Left hindlimb (tissue), 1 donor: Measurements from ENCODE around the gene DYSF.
"Not testable (repeated sequence)": the region's sequence is repeated elsewhere in the genome, so short reads cannot be mapped to it uniquely, and the experiment has no call there.

Experiments used
- DNase-seq: peaks from one replicate; pipeline ENCODE4 v3.0.0-alpha.2; 2018

Gene DYSF

DNA sequence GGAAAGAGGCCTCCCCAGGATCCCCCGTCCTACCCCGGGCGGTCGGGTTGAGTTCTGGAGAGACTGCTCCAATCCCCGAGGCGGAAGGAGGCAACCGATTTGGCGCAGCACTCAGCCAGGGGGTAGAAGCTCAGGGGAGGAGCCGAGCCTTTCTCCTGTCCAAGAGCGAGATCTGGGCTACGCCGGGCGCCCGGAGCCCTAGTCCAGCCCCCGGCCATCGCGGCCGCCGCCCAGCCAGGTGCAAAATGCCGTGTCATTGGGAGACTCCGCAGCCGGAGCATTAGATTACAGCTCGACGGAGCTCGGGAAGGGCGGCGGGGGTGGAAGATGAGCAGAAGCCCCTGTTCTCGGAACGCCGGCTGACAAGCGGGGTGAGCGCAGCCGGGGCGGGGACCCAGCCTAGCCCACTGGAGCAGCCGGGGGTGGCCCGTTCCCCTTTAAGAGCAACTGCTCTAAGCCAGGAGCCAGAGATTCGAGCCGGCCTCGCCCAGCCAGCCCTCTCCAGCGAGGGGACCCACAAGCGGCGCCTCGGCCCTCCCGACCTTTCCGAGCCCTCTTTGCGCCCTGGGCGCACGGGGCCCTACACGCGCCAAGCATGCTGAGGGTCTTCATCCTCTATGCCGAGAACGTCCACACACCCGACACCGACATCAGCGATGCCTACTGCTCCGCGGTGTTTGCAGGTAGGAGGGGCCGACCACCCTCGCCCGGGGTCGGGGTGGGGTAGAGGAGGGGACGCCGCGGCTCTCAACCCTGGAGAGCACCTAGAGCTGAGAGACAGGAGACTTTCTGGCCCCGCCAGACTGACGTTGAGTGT lies at the start of gene DYSF:
Gene DYSF, plus strand, starts transcription at position 158 of the 817 bp plus-strand sequence.
- peak; percentile 69 for DNase-seq

- no peak for DNase-seq
These were observed 43.8 kb upstream of the DYSF start for GRCh38 chr2:71409611-71410010.

DNA sequence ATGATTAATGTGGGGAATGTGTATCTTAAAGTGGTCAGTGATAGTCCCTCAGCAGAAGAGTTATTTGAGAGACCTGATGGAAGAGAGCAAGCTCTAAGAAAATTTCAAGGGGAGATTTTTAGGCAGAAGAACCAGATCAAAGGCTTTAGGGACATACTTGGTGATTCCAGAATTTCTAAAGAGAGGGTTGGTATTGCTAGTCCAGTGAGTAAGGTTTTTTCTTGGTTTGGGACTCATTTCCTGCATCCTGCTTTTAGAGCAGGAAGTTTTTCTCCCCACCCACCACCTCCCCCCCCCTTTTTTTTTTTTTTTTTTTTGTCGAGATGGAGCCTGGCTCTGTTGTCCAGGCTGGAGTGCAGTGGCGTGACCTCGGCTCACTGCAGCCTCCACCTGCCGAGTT lies 42.7 kb upstream of the DYSF start:
- no peak for DNase-seq

DNA sequence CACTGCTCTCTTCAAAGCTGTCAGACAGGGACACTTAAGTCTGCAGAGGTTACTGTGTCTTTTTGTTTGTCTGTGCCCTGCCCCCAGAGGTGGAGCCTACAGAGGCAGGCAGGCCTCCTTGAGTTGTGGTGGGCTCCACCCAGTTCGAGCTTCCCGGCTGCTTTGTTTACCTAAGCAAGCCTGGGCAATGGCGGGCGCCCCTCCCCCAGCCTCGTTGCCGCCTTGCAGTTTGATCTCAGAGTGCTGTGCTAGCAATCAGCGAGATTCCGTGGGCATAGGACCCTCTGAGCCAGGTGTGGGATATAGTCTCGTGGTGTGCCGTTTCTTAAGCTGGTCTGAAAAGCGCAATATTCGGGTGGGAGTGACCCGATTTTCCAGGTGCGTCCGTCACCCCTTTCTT lies 36.5 kb upstream of the DYSF start:
- DNase-seq, result not testable (repeated sequence)

GRCh38 chr2:71417300-71418202 lies 35.8 kb upstream of the DYSF start:
- DNase-seq, result no peak

- DNase-seq, result no peak
These were observed 34.2 kb upstream of the DYSF start for GRCh38 chr2:71419145-71419544.

GRCh38 chr2:71419976-71420375 lies 33.4 kb upstream of the DYSF start:
- DNase-seq, result no peak

DNA sequence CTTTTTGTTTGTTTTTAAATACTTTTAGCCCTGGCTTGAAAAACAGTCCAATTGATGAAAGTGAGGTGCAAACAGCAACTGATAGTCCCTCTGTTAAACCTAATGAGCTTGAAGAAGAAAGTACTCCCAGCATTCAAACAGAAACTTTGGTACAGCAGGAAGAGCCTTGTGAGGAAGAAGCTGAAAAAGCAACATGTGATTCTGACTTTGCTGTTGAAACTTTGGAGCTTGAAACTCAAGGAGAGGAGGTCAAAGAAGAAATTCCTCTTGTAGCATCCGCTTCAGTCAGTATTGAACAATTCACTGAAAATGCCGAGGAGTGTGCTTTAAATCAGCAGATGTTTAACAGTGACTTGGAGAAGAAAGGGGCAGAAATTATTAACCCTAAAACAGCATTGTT lies 30.6 kb upstream of the DYSF start:
- no peak for DNase-seq

- DNase-seq, result no peak
These were observed 29.4 kb upstream of the DYSF start for GRCh38 chr2:71423817-71424420.

GRCh38 chr2:71426721-71427120 lies 26.6 kb upstream of the DYSF start:
- DNase-seq, result no peak

GRCh38 chr2:71428472-71429383 lies 24.6 kb upstream of the DYSF start:
- DNase-seq, result no peak

- DNase-seq, result not testable (repeated sequence)
These were observed 8.2 kb upstream of the DYSF start for GRCh38 chr2:71445142-71445541.

DNA sequence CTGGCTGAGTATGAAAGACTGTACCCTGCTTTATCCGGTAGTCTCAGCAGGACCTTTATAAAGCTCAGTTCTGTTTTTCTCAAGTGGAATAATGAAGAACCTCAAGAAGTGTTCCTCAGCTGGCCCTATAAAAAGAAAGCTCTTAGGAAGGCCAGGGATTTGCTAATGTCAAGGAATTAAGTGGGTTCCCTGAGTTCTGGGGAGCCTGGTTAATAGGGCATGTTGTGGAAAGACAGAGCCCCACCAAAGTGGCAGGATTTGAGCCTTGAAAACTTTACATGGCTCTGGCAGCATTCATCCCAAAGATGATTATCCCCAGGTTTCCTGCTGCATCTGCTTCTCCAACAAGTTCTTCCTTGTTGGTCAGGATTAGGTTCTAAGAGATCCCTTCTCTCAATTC lies 6.9 kb upstream of the DYSF start:
- no peak for DNase-seq

GRCh38 chr2:71449343-71449742 lies 4.0 kb upstream of the DYSF start:
- DNase-seq, result no peak

GRCh38 chr2:71451705-71452104 lies 1.7 kb upstream of the DYSF start:
- DNase-seq, result no peak

- no peak for DNase-seq
These were observed 796 bp upstream of the DYSF start for GRCh38 chr2:71452565-71452964.

DNA sequence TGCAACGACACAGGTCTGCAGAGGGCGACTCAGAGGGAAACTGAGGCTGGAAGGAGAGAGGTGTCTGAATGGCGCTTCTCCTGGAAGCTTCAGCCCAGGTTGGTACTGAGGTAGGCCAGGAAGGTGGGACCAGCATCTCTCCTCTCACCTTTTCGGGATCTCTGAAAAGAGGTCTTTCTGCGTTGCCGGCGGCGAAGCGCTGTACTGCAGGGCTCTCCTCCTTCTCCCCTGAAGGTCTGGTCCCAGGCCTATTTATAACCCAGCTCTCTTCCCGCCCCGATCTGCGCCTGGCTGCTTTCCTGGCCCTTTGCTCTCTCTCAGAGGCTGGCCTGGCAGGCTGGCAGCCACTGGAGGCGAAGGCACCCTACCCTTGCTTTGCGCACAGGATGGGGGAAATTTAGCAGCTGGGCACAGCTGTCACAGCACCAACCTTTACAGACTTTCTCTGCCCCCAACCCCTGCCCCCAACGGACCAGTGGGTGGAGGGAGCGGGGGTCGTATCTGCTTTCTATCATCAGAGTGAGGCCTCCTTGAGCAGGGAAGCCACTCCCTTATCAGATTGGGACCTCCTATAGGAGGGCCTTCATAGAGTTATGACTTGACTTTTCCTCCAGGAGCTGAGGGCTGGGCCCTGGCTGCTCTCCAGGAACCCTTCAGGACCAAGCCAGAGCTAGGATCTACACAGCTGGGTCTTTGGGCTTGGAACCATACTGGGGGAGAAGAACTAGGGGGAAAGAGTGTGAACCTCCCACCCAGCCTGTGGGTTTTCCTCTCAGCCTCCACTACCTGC lies 1.1 kb downstream of the DYSF start:
- DNase-seq, result no peak

GRCh38 chr2:71455011-71455740 lies 1.8 kb downstream of the DYSF start:
- DNase-seq, result no peak

GRCh38 chr2:71455741-71456569 lies 2.6 kb downstream of the DYSF start:
- no peak for DNase-seq

DNA sequence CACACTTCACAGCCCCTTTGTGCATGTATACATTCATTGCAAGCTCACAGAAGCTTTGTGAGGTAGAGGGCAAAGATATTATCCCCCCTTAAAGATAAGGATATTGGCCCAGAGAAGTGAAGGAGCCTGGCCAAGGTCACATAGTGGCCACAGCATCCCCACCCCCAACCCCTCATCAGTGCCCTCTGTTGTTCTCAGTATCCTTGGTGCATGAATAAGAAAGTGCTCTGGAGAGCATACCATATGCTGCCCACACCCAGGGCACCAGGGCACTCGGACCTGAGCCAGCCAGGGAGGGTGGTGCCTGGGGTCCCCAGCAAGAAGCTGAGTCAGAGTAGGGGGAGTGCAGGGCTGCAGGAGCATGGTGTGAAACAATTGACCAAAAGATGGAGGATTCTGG lies 3.3 kb downstream of the DYSF start:
- DNase-seq, result no peak
